ENCODE measurements around the gene ZNHIT6.

DNA sequence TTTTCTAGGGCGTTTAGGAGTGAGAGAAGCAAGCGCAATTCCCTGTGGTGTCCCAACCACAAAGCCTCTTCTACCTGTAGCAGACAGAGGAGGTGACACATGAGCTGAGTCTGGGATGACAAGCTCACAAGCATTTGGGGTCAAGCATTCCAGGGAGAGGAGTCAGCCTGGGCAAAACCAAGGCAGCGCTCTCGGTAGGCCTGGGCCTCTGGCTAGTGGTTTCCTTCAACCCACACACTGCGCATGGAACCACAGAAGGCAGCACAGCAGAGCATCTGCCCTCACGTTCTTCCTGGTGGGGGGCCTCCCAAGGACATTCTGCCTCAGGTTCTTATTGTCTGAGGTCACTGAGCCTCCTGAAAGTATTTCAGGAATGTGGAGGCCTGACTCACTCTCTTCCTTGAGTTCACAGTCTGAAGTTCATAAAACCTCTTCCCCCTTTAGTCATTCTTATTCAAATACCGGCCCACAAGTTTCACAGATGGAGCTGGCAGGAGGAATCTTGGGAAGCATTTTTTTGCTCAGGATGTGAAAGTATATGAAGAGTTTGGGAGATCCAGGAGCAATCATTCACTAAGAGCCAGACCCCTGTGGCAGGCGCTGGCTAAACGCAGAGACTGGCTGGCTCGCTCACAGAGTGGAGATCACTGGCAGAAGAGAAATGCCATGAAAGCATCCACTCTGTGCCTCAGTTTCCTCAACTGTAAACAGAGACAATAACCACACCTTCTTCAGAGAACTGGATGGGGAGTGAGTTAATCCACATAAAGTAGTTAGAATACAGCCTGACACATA lies 100.9 kb downstream of the ZNHIT6 start:
- TF ChIP-seq CTCF (IDR thresholded peaks at IDR 0.05; ENCODE audit: low read depth, low read length) (no peak), MYC (IDR thresholded peaks at IDR 0.05; ENCODE audit: low read depth, low read length) (no peak)
